Gastrocnemius medialis (tissue), 4 donors: ENCODE measurements around the gene SELENOI.

ENCODE experiments used
- POLR2A ChIP-seq, 2 donors: fragments of 450-650 bp; IDR thresholded peaks; one replicate each; pipeline ENCODE4 v1.6.1; 2017; ENCODE audit warnings: antibody characterized with exemption in 2 of 2, mild to moderate bottlenecking in 2 of 2, moderate library complexity in 2 of 2
- TF ChIP-seq, protein P1 (sequence below), 5 experiments: fragments of 450-650 bp in 3 of 5; fragments of 200-600 bp in 2 of 5; sonication (generic) in 2 of 5; IDR thresholded peaks in 4 of 5; conservative IDR thresholded peaks in 1 of 5; 1 replicate in 4 of 5; 2 replicates in 1 of 5; pipeline ENCODE4 v1.5.1; 2016 to 2019; ENCODE audit warnings: antibody characterized with exemption in 5 of 5, mild to moderate bottlenecking in 3 of 5, moderate library complexity in 3 of 5

GRCh38 chr2:26326514-26326913 is 19.4 kb upstream of the SELENOI start:
- TF ChIP-seq, protein P1, sequence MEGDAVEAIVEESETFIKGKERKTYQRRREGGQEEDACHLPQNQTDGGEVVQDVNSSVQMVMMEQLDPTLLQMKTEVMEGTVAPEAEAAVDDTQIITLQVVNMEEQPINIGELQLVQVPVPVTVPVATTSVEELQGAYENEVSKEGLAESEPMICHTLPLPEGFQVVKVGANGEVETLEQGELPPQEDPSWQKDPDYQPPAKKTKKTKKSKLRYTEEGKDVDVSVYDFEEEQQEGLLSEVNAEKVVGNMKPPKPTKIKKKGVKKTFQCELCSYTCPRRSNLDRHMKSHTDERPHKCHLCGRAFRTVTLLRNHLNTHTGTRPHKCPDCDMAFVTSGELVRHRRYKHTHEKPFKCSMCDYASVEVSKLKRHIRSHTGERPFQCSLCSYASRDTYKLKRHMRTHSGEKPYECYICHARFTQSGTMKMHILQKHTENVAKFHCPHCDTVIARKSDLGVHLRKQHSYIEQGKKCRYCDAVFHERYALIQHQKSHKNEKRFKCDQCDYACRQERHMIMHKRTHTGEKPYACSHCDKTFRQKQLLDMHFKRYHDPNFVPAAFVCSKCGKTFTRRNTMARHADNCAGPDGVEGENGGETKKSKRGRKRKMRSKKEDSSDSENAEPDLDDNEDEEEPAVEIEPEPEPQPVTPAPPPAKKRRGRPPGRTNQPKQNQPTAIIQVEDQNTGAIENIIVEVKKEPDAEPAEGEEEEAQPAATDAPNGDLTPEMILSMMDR (IDR thresholded peaks at IDR 0.05 in 4 of 5, conservative IDR thresholded peaks at IDR 0.05 in 1 of 5), result no peak
- TF ChIP-seq POLR2A (IDR thresholded peaks at IDR 0.05), result no peak
